HepG2 (cell line): ENCODE data around the gene ZMYM4. TPM values are rescaled to one million over a fixed set of nuclear protein-coding genes. Genes with fewer than 3 reads are reported as not detected.

Experiments used
- CHCHD3 ChIP-seq: sonication (generic); formaldehyde crosslinking; IDR thresholded peaks from 2 replicates; pipeline ENCODE4 v1.8.0; 2022; ENCODE audit warnings: mild to moderate bottlenecking, missing genetic modification reagents, moderate library complexity
- CHD2 ChIP-seq: IDR thresholded peaks from 2 replicates; pipeline ENCODE4 v1.6.1; 2011; ENCODE audit warnings: low read depth, low read length, improper control_type of control experiment
- ETV5 ChIP-seq: IDR thresholded peaks from 2 replicates; pipeline ENCODE4 v1.6.1; 2018; ENCODE audit warnings: missing biosample characterization, missing genetic modification reagents, inconsistent platforms, borderline replicate concordance
- HBP1 ChIP-seq: IDR thresholded peaks from 2 replicates; pipeline ENCODE4 v1.6.1; 2016; ENCODE audit warnings: low read depth, control low read depth
- HMGXB3 ChIP-seq: sonication (generic); formaldehyde crosslinking; IDR thresholded peaks from 2 replicates; pipeline ENCODE4 v1.4.0; 2020; ENCODE audit warnings: missing genetic modification reagents, borderline replicate concordance
- PHF20 ChIP-seq: sonication (generic); formaldehyde crosslinking; IDR thresholded peaks from 2 replicates; pipeline ENCODE4 v1.5.0; 2020; ENCODE audit warnings: mild to moderate bottlenecking, missing genetic modification reagents
- PLSCR1 ChIP-seq: sonication (generic); formaldehyde crosslinking; IDR thresholded peaks from 2 replicates; pipeline ENCODE4 v1.5.0; 2020; ENCODE audit warnings: missing genetic modification reagents, mild to moderate bottlenecking, borderline replicate concordance
- POGZ ChIP-seq: sonication (generic); formaldehyde crosslinking; IDR thresholded peaks from 2 replicates; pipeline ENCODE4 v1.4.0; 2020; ENCODE audit warnings: mild to moderate bottlenecking, missing genetic modification reagents
- TCF12 ChIP-seq, 2 experiments: fragments of 450-650 bp in 1 of 2; sonication (generic) in 1 of 2; formaldehyde crosslinking in 1 of 2; IDR thresholded peaks; 2 replicates each; pipeline versions ENCODE4 v1.6.1 to v1.8.0; 2017 to 2022; ENCODE audit warnings: antibody characterized with exemption in 1 of 2, mild to moderate bottlenecking in 1 of 2, missing genetic modification reagents in 1 of 2, moderate library complexity in 1 of 2
- YEATS2 ChIP-seq: sonication (generic); formaldehyde crosslinking; IDR thresholded peaks from 2 replicates; pipeline ENCODE4 v1.4.0; 2020; ENCODE audit warnings: missing genetic modification reagents, borderline replicate concordance
- ZMYM3 ChIP-seq: sonication (generic); formaldehyde crosslinking; IDR thresholded peaks from 2 replicates; pipeline ENCODE4 v1.5.1; 2020; ENCODE audit warnings: mild to moderate bottlenecking, missing genetic modification reagents
- ZNF343 ChIP-seq: sonication (generic); formaldehyde crosslinking; IDR thresholded peaks from 2 replicates; pipeline ENCODE4 v1.4.0; 2020; ENCODE audit warnings: mild to moderate bottlenecking, missing genetic modification reagents
- ZNF629 ChIP-seq: sonication (generic); formaldehyde crosslinking; conservative IDR thresholded peaks from 2 replicates; pipeline ENCODE4 v1.5.0; 2020; ENCODE audit warnings: missing genetic modification reagents
- ZNF761 ChIP-seq: sonication (generic); formaldehyde crosslinking; conservative IDR thresholded peaks from 2 replicates; pipeline ENCODE4 v1.4.0; 2020; ENCODE audit warnings: mild to moderate bottlenecking, missing genetic modification reagents
- ZNF770 ChIP-seq: sonication (generic); formaldehyde crosslinking; IDR thresholded peaks from 2 replicates; pipeline ENCODE4 v1.5.0; 2020; ENCODE audit warnings: mild to moderate bottlenecking, missing genetic modification reagents
- ZNF883 ChIP-seq: sonication (generic); formaldehyde crosslinking; IDR thresholded peaks from 2 replicates; pipeline ENCODE4 v1.5.1; 2020; ENCODE audit warnings: mild to moderate bottlenecking, missing genetic modification reagents; ENCODE audit errors: not compliant biosample characterization
- polyA plus RNA-seq, 8 experiments: library from polyadenylated mRNA; depleted of rRNA in 3 of 8; stranded (reverse) in 7 of 8; unstranded in 1 of 8; fragments of >200 nt; fragmentation: Illumina TruSeq in 4 of 8; extraction: Trizol in 4 of 8; gene quantifications; 2 replicates each; pipeline versions ENCODE4 v1.2.1 to v1.2.3, GENCODE V29; 2011 to 2016; ENCODE audit warnings: low read depth in 4 of 8, missing spikeins in 1 of 8, mixed read lengths in 1 of 8; ENCODE audit not compliant: insufficient read depth in 1 of 8
- total RNA-seq, 5 experiments: library from RNA; depleted of rRNA; stranded (reverse); fragments of >200 nt; fragmentation: Illumina TruSeq; extraction: Trizol; gene quantifications; 2 replicates each; pipeline ENCODE4 v1.2.3, GENCODE V29; 2016; ENCODE audit warnings: low read depth in 1 of 5

The ZMYM4 gene
- total and polyA plus RNA-seq, 2 of the 13 experiments (the other 11 are each of a cell fraction or from before 2014, with no cell fraction given), result 13.9 to 37.6 TPM

DNA sequence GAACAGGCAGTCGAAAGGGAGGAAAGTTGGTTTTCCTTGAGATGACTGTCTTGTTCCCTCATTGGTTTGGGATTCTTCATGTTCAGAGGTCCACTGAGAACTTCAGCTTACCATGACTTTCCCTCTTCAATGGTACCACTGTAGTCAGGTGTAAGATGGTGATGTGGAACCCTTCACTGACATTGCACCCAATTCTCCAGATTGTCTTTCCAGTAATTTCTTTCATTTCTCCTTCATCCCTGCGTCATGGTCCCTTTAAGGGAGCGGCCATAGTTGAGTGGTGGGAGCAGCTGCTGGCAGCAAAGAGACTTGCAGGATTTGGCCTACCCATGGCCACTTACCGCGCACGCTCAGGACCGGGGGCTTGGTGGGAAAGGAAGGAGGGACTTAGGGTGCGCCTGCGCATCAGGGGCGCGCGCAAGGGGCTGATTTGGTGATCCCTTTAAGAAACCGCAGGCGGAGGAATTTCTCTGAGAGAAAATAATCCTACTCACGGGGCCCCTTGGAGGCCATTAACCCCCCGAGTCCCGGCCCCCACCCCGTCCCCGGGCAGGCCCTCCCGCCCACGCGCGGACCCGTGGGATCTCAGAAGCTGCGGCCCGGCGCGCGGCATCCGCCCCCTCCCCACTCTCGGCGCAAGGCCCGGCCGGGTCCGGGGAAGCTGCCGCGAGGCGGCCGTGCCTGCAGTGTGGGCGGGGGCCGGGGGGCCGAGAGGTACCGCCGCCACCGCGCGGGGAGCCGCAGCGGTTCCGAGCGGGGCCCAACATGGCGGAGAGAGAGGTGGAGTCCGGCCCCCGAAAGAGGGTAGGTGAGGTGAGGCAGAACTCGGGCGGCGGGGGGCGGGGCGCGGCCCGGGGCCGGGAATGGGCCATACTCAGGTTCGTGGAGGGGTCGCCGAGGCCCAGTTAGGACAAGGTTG, at the start of gene ZMYM4 (continued):
- no peak for TF ChIP-seq ZNF761 (CRISPR knock-in tag)
- peak; percentile 94 for TF ChIP-seq POGZ (CRISPR knock-in tag)
- TF ChIP-seq TCF12 (IDR thresholded peaks at IDR 0.05), result no peak
- TF ChIP-seq TCF12 (CRISPR knock-in tag; IDR thresholded peaks at IDR 0.05), result no peak
- peak; percentile 15 for TF ChIP-seq ZNF883 (CRISPR knock-in tag)
- TF ChIP-seq ZMYM3 (CRISPR knock-in tag), result peak; percentile 23; the same call in 1 of the 2 replicates
- TF ChIP-seq ETV5 (CRISPR knock-in tag), result no peak
- no peak for TF ChIP-seq ZNF770 (CRISPR knock-in tag)
- TF ChIP-seq ZNF629 (CRISPR knock-in tag), result no peak
- TF ChIP-seq HMGXB3 (CRISPR knock-in tag), result peak; percentile 45; the same call in 1 of the 2 replicates
- 0 out of 2 replicates have a peak, but pooled peaks have one; percentile 0 for TF ChIP-seq HBP1
- peak; percentile 47; the same call in 1 of the 2 replicates for TF ChIP-seq PHF20 (CRISPR knock-in tag)
- TF ChIP-seq YEATS2 (CRISPR knock-in tag), result peak; percentile 76; the same call in 1 of the 2 replicates
- no peak for TF ChIP-seq ZNF343
- peak; percentile 74 for TF ChIP-seq CHD2
- no peak for TF ChIP-seq CHCHD3
- TF ChIP-seq PLSCR1 (CRISPR knock-in tag), result no peak
